Measurements from ENCODE around the gene DOCK1. TPM values are rescaled to one million over a fixed set of nuclear protein-coding genes. Genes with fewer than 3 reads are reported as not detected.

Gene DOCK1
- total and polyA plus RNA-seq, 5 donors: 7.8 to 23.1 (median 20.8) TPM

DNA sequence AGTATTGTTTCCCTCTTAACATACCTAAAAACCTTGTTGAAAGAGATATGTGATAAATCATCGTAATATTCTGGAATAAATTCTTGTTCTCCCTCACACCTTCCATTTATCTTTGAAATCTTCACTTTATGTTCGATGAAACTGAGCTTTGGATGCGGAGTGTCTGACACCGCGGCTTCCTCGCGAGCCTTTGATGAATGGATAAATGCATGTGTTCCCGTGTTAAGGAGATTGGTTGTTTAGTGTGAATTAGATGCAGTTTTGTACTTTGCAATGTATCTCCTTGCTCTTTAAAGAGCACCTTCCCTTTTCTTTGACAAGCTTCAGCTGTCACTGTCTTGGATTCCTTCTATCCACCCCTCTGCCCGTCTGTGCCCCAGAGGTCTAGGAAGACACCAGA is 138.1 kb downstream of the DOCK1 start:
- H3K4me3 ChIP-seq (ENCODE audit: low read length): no peak overlapping the region
- no peak overlapping the region for H3K27ac ChIP-seq (ENCODE audit: low read length)
- no peaks in the 10 kb centered on the region for H3K9me3 ChIP-seq (ENCODE audit: control insufficient read depth, low read length)
- intact Hi-C loops (cut with DNase I): no loop called here
- H3K4me1 ChIP-seq (ENCODE audit: control insufficient read depth, insufficient read depth, low read length): no peaks in the 10 kb centered on the region
- WGBS: 93% methylated on average over 9 of the region's 9 CpGs
- no peaks in the 10 kb centered on the region for H3K27me3 ChIP-seq (ENCODE audit: control insufficient read depth, insufficient read depth)
- ATAC-seq (no peak), DNase-seq (no peak)

DNA sequence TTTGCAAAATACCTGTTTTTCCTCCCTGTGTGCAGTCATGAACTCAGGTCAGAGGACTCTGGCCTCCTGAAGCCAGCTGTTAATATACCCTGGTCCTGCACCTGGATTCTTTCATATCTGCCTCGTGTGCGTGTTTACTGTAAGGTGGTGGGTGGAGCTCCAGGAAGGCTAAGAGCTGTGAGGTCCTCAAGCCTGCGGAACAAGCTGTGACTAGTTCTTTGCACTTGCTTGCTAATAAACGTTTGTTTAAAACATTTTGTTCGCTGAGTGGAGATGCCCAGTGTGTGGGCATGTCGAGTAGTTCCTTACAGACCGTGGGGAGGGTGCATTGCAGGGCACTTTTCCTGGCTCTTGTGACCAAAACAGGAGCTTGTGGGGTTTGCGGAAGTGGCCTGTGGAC is 139.0 kb downstream of the DOCK1 start:
- no peak overlapping the region for H3K27ac ChIP-seq (ENCODE audit: low read length)
- no peak for DNase-seq
- no peaks in the 10 kb centered on the region for H3K27me3 ChIP-seq (ENCODE audit: control insufficient read depth, insufficient read depth)
- no peak for ATAC-seq
- intact Hi-C loops (cut with DNase I): no loop called here
- 86% methylated on average over 8 of the region's 8 CpGs for WGBS
- no peaks in the 10 kb centered on the region for H3K4me1 ChIP-seq (ENCODE audit: control insufficient read depth, insufficient read depth, low read length)
- no peak overlapping the region for H3K4me3 ChIP-seq (ENCODE audit: low read length)
- H3K9me3 ChIP-seq (ENCODE audit: control insufficient read depth, low read length): no peaks in the 10 kb centered on the region

DNA sequence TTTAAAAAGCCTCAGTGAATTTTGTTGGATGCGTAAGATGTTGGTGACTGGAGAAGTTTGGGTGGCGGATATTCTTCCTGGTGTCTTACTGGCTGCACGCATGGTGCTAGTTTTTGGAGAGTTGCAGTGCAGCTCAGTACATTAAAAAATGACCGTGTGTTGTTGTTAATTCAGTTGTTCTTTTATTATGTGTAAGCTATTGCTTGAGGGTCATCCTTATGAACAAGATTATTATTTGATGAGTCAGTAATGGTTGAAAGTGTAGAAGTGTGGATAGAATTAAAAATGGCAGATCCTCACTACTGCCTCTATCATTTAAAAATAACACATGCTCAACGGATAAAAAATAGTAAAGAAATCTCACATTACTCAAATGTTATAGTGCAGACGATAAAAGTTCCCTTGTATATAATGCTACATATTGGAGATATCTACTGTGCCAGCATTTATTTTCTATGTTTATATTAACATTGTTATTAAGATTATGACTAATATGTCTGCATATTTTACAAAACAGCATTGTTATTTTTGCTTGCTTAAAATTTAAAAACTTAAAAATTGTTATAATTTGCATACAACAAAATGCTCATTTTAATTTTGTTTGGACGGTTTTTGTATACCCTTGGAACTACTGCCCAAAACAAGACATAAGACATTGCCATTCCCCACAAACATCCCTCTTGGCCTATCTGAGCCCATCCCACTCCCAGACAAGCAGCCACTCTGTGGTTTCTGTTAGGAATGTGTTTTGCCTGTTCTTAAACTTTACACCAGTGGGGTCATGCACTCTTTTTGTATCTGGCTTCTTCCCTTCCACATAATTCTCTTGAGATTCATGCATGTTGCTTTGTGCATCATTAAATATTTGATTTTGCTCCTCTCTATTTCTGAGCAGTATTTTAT is 142.0 kb downstream of the DOCK1 start:
- ATAC-seq (no peak), DNase-seq (no peak)
- H3K27me3 ChIP-seq (ENCODE audit: control insufficient read depth, insufficient read depth): no peaks in the 10 kb centered on the region
- intact Hi-C loops (cut with DNase I): no loop called here
- H3K4me1 ChIP-seq (ENCODE audit: control insufficient read depth, insufficient read depth, low read length): no peaks in the 10 kb centered on the region
- H3K9me3 ChIP-seq (ENCODE audit: control insufficient read depth, low read length): no peaks in the 10 kb centered on the region
- no peak overlapping the region for H3K4me3 ChIP-seq (ENCODE audit: low read length)
- WGBS: 86% methylated on average over 7 of the region's 7 CpGs
- H3K27ac ChIP-seq (ENCODE audit: low read length): no peak overlapping the region

DNA sequence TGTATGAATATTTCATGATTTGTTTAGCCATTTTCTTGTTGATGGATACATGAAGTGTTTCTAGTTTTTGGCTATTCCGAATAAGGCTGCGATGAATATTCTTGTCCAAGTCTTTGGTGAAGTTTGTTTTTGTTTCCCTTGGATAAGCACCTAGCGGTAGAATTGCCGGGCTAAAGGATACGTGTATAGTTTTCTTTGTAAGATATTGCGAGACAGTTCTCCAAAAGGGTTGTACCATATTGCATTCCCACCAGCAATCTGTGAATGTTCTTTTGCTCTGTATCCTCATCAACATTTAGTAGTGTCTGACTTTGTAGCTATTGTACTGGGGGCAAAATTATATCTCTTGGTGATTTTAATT is 142.6 kb downstream of the DOCK1 start:
- Histone ChIP-seq H3K27ac (ENCODE audit: low read length) (no peak overlapping the region), H3K27me3 (ENCODE audit: control insufficient read depth, insufficient read depth) (no peaks in the 10 kb centered on the region), H3K4me1 (ENCODE audit: control insufficient read depth, insufficient read depth, low read length) (no peaks in the 10 kb centered on the region), H3K9me3 (ENCODE audit: control insufficient read depth, low read length) (no peaks in the 10 kb centered on the region), H3K4me3 (ENCODE audit: low read length) (no peak overlapping the region)
- DNase-seq (no peak), ATAC-seq (no peak)
- intact Hi-C loops (cut with DNase I): no loop called here
- 79% methylated on average over 6 of the region's 6 CpGs for WGBS

DNA sequence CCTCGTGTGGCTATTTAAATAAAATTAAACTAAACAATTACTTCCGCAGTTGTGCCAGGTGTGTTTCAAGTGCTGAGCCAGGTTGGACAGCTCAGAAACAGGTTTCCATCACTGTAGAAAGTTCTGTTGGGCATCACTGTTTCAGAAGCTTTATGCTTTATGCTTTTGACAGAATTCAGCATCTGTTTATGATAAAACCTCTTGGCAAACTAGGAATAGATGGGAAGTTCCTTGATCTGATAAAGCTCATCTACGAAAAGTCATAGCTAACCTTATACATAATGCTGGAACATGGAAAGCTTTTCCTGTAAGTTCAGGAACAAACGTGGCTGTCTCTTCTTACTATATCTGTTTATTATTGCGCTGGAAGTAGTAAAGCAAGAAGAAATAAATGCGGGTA is 143.4 kb downstream of the DOCK1 start:
- no peaks in the 10 kb centered on the region for H3K27me3 ChIP-seq (ENCODE audit: control insufficient read depth, insufficient read depth)
- no peak for ATAC-seq
- no peak overlapping the region for H3K27ac ChIP-seq (ENCODE audit: low read length)
- no peak for DNase-seq
- H3K9me3 ChIP-seq (ENCODE audit: control insufficient read depth, low read length): no peaks in the 10 kb centered on the region
- intact Hi-C loops (cut with DNase I): no loop called here
- no peaks in the 10 kb centered on the region for H3K4me1 ChIP-seq (ENCODE audit: control insufficient read depth, insufficient read depth, low read length)
- no peak overlapping the region for H3K4me3 ChIP-seq (ENCODE audit: low read length)
- whole genome bisulfite sequencing: 89% methylated on average over 6 of the region's 6 CpGs

DNA sequence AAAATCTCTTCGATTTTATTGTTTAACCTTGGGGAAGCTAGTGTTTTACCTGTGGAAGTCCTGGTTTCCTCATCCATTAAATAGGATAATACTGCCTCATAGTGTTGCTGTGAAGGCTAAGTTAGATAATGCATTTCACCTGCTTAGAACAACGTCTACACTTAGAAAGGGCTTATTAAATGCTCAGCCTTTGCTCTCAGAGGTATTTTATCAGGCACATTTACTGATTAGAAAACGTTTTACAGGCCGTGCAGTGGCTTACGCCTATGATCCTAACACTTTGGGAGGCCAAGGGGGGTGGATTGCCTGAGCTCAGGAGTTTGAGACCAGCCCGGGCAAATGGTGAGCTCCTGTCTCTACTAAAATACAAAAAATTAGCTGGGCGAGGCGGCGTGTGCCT is 146.8 kb downstream of the DOCK1 start:
- Histone ChIP-seq H3K4me3 (ENCODE audit: low read length) (no peak overlapping the region), H3K27me3 (ENCODE audit: control insufficient read depth, insufficient read depth) (no peaks in the 10 kb centered on the region), H3K9me3 (ENCODE audit: control insufficient read depth, low read length) (no peaks in the 10 kb centered on the region), H3K4me1 (ENCODE audit: control insufficient read depth, insufficient read depth, low read length) (no peaks in the 10 kb centered on the region), H3K27ac (ENCODE audit: low read length) (no peak overlapping the region)
- no peak for ATAC-seq
- DNase-seq: no peak
- 78% methylated on average over 9 of the region's 9 CpGs for WGBS
- intact Hi-C loops (cut with DNase I): no loop called here

DNA sequence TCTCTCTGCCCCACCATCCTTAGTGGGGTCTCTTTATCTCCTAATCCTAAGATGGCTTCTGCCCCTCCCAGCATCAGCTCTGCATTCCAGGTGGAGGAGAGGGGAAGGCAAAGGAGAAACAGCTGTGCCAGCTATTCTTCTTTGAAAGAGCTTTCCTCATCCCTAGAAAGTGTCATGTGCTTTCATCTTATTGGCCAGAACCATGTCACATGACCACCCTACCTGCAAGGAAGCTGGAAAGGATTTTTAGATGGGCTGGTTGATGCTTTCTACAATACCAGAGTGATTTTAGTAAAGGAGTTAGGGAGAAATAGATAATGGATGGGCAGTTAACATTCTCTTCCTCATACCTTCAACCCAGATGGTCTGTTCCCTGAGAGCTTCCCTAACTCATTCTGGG is 150.0 kb downstream of the DOCK1 start:
- Histone ChIP-seq H3K27ac (ENCODE audit: low read length) (no peak overlapping the region), H3K27me3 (ENCODE audit: control insufficient read depth, insufficient read depth) (no peaks in the 10 kb centered on the region), H3K9me3 (ENCODE audit: control insufficient read depth, low read length) (no peaks in the 10 kb centered on the region), H3K4me1 (ENCODE audit: control insufficient read depth, insufficient read depth, low read length) (no peaks in the 10 kb centered on the region), H3K4me3 (ENCODE audit: low read length) (no peak overlapping the region)
- ATAC-seq: no peak
- DNase-seq: no peak
- intact Hi-C loops (cut with DNase I): no loop called here

DNA sequence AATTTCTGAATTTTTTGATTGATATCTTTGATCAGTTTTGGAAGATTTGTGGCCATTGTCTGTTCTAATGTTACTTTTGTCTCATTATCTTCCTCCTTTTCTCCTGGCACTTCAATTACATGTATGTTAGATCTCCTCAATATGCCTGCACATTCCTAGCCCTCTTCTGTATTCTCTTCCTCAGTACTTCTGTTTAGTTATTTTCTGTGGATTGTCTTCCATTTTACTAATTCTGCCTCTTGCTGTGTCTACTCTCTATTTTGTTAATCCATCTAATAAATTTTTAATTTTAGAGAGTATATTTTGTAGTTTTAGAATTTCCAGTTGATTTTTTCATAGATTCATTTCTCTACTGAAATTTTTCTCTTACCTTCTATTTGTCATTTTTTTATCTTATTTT is 154.1 kb downstream of the DOCK1 start:
- no peak for DNase-seq
- no peaks in the 10 kb centered on the region for H3K27me3 ChIP-seq (ENCODE audit: control insufficient read depth, insufficient read depth)
- H3K27ac ChIP-seq (ENCODE audit: low read length): no peak overlapping the region
- H3K4me1 ChIP-seq (ENCODE audit: control insufficient read depth, insufficient read depth, low read length): no peaks in the 10 kb centered on the region
- ATAC-seq: no peak
- no peaks in the 10 kb centered on the region for H3K9me3 ChIP-seq (ENCODE audit: control insufficient read depth, low read length)
- intact Hi-C loops (cut with DNase I): no loop called here
- H3K4me3 ChIP-seq (ENCODE audit: low read length): no peak overlapping the region

DNA sequence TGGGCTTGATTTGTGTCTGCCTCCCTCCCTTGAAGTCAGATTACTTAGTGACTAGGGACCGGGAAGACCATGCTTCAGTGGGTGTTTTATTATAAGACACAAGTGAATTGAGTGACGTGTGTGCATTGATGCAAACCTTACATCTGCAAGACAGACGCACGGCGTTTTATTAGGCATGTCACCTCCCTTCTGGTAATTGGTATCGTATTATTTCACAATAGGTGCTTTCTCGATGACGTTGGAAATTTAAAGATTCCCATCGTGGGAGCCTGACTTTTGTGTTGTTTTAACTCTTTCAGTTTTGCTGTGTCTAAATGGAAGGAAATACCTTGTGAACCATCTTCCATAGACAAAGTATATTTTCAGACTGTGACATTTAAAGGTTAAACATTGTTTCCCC is 158.5 kb downstream of the DOCK1 start:
- Histone ChIP-seq H3K9me3 (ENCODE audit: control insufficient read depth, low read length) (no peaks in the 10 kb centered on the region), H3K27me3 (ENCODE audit: control insufficient read depth, insufficient read depth) (no peaks in the 10 kb centered on the region), H3K4me3 (ENCODE audit: low read length) (no peak overlapping the region), H3K27ac (ENCODE audit: low read length) (no peak overlapping the region), H3K4me1 (ENCODE audit: control insufficient read depth, insufficient read depth, low read length) (no peaks in the 10 kb centered on the region)
- intact Hi-C loops (cut with DNase I): no loop called here
- ATAC-seq: no peak
- no peak for DNase-seq
- 96% methylated on average over 9 of the region's 9 CpGs for WGBS

DNA sequence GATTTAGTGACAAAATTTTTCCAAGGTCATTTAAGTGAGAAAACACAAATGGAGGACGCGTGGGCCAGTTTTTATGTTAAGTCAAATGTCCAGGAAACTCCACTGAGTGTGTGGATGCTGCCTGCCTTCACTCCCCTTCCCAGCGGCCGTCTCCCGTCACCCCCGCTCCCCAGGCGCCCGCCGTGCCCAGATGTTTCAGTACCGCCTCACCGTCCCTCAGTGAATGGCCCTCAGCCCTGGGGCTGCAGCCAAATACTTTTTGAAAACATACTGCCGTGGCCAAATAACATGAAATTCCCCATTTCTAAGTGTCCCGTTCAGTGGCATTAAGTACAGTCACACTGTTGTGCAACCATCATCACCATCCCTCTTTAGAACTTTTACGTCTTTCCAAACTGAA is 159.2 kb downstream of the DOCK1 start:
- Histone ChIP-seq H3K27ac (ENCODE audit: low read length) (no peak overlapping the region), H3K4me3 (ENCODE audit: low read length) (no peak overlapping the region), H3K27me3 (ENCODE audit: control insufficient read depth, insufficient read depth) (no peaks in the 10 kb centered on the region), H3K9me3 (ENCODE audit: control insufficient read depth, low read length) (no peaks in the 10 kb centered on the region), H3K4me1 (ENCODE audit: control insufficient read depth, insufficient read depth, low read length) (no peaks in the 10 kb centered on the region)
- DNase-seq (no peak), ATAC-seq (no peak)
- WGBS: 92% methylated on average over 14 of the region's 14 CpGs
- intact Hi-C loops (cut with DNase I): no loop called here

DNA sequence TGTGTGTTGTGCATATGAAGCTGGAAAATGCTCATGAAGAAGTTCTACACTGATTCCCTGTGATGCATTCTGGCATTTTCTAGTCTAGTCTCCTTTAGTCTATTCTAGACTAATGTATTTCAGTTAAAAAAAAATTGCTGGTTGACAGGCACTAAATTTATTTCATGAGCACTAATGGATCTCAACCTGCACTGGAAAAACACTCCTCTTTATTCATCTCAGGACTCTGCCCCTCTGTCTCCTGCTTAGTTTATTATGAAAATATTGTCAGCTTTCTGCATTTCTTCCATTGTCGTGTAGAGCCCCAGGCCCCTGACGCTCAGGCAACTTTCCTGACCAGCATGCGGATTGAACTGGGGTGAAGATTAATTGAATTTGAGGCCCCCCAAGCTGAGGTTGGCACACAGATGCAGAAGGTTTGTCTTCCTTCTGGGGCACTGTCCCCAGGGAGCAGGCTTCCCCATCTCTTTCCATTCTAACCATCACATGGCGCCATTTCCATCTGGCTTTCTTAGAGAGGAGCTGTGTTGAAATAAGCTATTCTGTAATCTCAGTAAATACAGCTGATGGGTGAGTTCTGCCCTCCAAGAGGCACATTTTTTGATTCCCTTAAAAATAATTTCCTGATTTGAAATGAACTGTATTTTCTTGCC is 162.4 kb downstream of the DOCK1 start:
- Histone ChIP-seq H3K4me3 (ENCODE audit: low read length) (no peak overlapping the region), H3K9me3 (ENCODE audit: control insufficient read depth, low read length) (no peaks in the 10 kb centered on the region), H3K27ac (ENCODE audit: low read length) (no peak overlapping the region), H3K27me3 (ENCODE audit: control insufficient read depth, insufficient read depth) (no peaks in the 10 kb centered on the region), H3K4me1 (ENCODE audit: control insufficient read depth, insufficient read depth, low read length) (no peaks in the 10 kb centered on the region)
- ATAC-seq (no peak), DNase-seq (no peak)
- intact Hi-C loops (cut with DNase I): no loop called here
- WGBS: 95% methylated on average over 4 of the region's 4 CpGs

Measured in right cardiac atrium (tissue), 5 donors.